H1 (cell line): Measurements from ENCODE around the gene FAT1. TPM values are rescaled to one million over a fixed set of nuclear protein-coding genes. Genes with fewer than 3 reads are reported as not detected.

Source experiments
- CTCF ChIA-PET: fragments of 300-600 bp; sonication (Branson Sonifier 250); formaldehyde crosslinking; loops from one replicate; lab custom pipeline; 2021; ENCODE audit not compliant: partially characterized antibody; lab: Charles Lee
- POLR2A ChIA-PET: fragments of 300-600 bp; sonication (Branson Sonifier 250); formaldehyde crosslinking; loops from one replicate; lab custom pipeline; 2021; ENCODE audit warnings: inconsistent platforms; ENCODE audit not compliant: partially characterized antibody; lab: Charles Lee
- DNase-seq, 2 experiments: peaks; one replicate each; pipeline versions ENCODE4 v3.0.0 to v3.0.0-alpha.2; 2010 to 2022; ENCODE audit warnings: low spot score in 2 of 2, low read depth in 1 of 2, mixed read lengths in 1 of 2
- FAIRE-seq: peaks from 2 replicates; lab custom pipeline; 2011; peaks lifted over from hg19 to GRCh38; lab: Jason Lieb, UNC
- H2AFZ ChIP-seq: 2 replicates; pipeline ENCODE4 v1.8.1; 2012; ENCODE audit warnings: low read length, inconsistent platforms
- H2AK5ac ChIP-seq: 2 replicates; pipeline ENCODE4 v1.6.1; 2013; ENCODE audit warnings: low read depth, low read length
- H2BK120ac ChIP-seq: replicated peaks from 2 replicates; pipeline ENCODE3; 2013; ENCODE audit warnings: low read depth, low read length, inconsistent platforms
- H2BK12ac ChIP-seq: 2 replicates; pipeline ENCODE4 v1.6.1; 2013; ENCODE audit warnings: low read depth, low read length
- H2BK15ac ChIP-seq: 2 replicates; pipeline ENCODE4 v1.6.1; 2013; ENCODE audit warnings: low read length
- H2BK20ac ChIP-seq: 2 replicates; pipeline ENCODE4 v1.6.1; 2013; ENCODE audit warnings: low read length
- H2BK5ac ChIP-seq: 2 replicates; pipeline ENCODE4 v1.6.1; 2013; ENCODE audit warnings: low read depth, low read length
- H3K14ac ChIP-seq: 2 replicates; pipeline ENCODE4 v1.6.1; 2013; ENCODE audit warnings: inconsistent platforms; ENCODE audit not compliant: insufficient read length
- H3K18ac ChIP-seq: 2 replicates; pipeline ENCODE4 v1.6.1; 2013; ENCODE audit warnings: low read length; ENCODE audit errors: extremely low read depth
- H3K23ac ChIP-seq: 2 replicates; pipeline ENCODE4 v1.6.1; 2013; ENCODE audit warnings: inconsistent platforms; ENCODE audit not compliant: insufficient read length
- H3K23me2 ChIP-seq: 2 replicates; pipeline ENCODE4 v1.6.1; 2013; ENCODE audit warnings: low read depth, low read length
- H3K27ac ChIP-seq: 2 replicates; pipeline ENCODE4 v1.6.1; 2011; ENCODE audit warnings: low read depth, low read length, inconsistent platforms
- H3K27me3 ChIP-seq, 4 experiments: replicated peaks in 1 of 4; 1 replicate in 1 of 4; 2 replicates in 3 of 4; pipeline versions ENCODE4 v1.6.1 to v1.8.1; 2011 to 2013; ENCODE audit warnings: low read length in 3 of 4, mild to moderate bottlenecking in 3 of 4, inconsistent platforms in 2 of 4, mixed read lengths in 2 of 4, moderate library complexity in 1 of 4; ENCODE audit not compliant: control insufficient read depth in 3 of 4, insufficient read depth in 3 of 4; ENCODE audit errors: extremely low read depth in 1 of 4
- H3K36me3 ChIP-seq, 4 experiments: 2 replicates each; pipeline versions ENCODE4 v1.6.1 to v1.8.1; 2011 to 2013; ENCODE audit warnings: mild to moderate bottlenecking in 4 of 4, low read length in 3 of 4, moderate library complexity in 2 of 4, control low read depth in 1 of 4, inconsistent platforms in 1 of 4; ENCODE audit not compliant: insufficient read depth in 4 of 4, control insufficient read depth in 2 of 4
- H3K4ac ChIP-seq: replicated peaks from 2 replicates; pipeline ENCODE3; 2013; ENCODE audit warnings: low read length, low read depth, mixed read lengths, inconsistent platforms; ENCODE audit not compliant: insufficient read length
- H3K4me1 ChIP-seq, 4 experiments: replicated peaks in 1 of 4; 1 replicate in 1 of 4; 2 replicates in 3 of 4; pipeline versions ENCODE4 v1.6.1 to v1.8.1; 2011 to 2013; ENCODE audit warnings: low read length in 3 of 4, inconsistent platforms in 2 of 4, mixed read lengths in 1 of 4; ENCODE audit not compliant: insufficient read depth in 4 of 4, control insufficient read depth in 3 of 4
- H3K4me2 ChIP-seq, 2 experiments: 2 replicates each; pipeline versions ENCODE4 v1.6.1 to v1.8.1; 2011 to 2013; ENCODE audit warnings: low read depth in 2 of 2, low read length in 2 of 2, control low read depth in 1 of 2, inconsistent platforms in 1 of 2, mild to moderate bottlenecking in 1 of 2; ENCODE audit not compliant: insufficient read depth in 1 of 2
- H3K4me3 ChIP-seq, 4 experiments: fragments of 200-600, 300-600 bp in 1 of 4; sonication (generic), shearing (Covaris generic), sonication (Bioruptor Twin) in 1 of 4; 2 replicates each; pipeline versions ENCODE4 v1.5.1 to v1.8.1; 2011 to 2016; ENCODE audit warnings: low read length in 4 of 4, low read depth in 3 of 4, control low read depth in 2 of 4, inconsistent platforms in 2 of 4, mild to moderate bottlenecking in 2 of 4, mixed read lengths in 1 of 4, moderate library complexity in 1 of 4; ENCODE audit not compliant: insufficient read depth in 2 of 4; ENCODE audit errors: extremely low read depth in 1 of 4
- H3K56ac ChIP-seq: replicated peaks from 2 replicates; pipeline ENCODE3; 2013; ENCODE audit warnings: low read depth, mild to moderate bottlenecking, mixed read lengths, low read length, inconsistent platforms; ENCODE audit not compliant: insufficient read length
- H3K79me1 ChIP-seq: 2 replicates; pipeline ENCODE4 v1.6.1; 2013; ENCODE audit warnings: low read depth, low read length, control low read depth
- H3K79me2 ChIP-seq, 2 experiments: 2 replicates each; pipeline versions ENCODE4 v1.6.1 to v1.8.1; 2012 to 2013; ENCODE audit warnings: low read length in 2 of 2, mild to moderate bottlenecking in 2 of 2, inconsistent platforms in 1 of 2; ENCODE audit not compliant: insufficient read depth in 2 of 2, control insufficient read depth in 1 of 2
- H3K9ac ChIP-seq, 4 experiments: replicated peaks in 1 of 4; 1 replicate in 1 of 4; 2 replicates in 3 of 4; pipeline versions ENCODE4 v1.6.1 to v1.8.1; 2011 to 2013; ENCODE audit warnings: low read depth in 3 of 4, low read length in 3 of 4, control low read depth in 2 of 4, mild to moderate bottlenecking in 2 of 4, moderate library complexity in 2 of 4, inconsistent platforms in 1 of 4; ENCODE audit errors: extremely low read depth in 1 of 4
- H3K9me3 ChIP-seq, 2 experiments: 2 replicates each; pipeline versions ENCODE4 v1.6.1 to v1.8.1; 2012 to 2013; ENCODE audit warnings: mild to moderate bottlenecking in 2 of 2, moderate library complexity in 2 of 2, control low read depth in 1 of 2, inconsistent platforms in 1 of 2, low read depth in 1 of 2, low read length in 1 of 2, mixed read lengths in 1 of 2; ENCODE audit not compliant: insufficient read depth in 2 of 2
- H4K20me1 ChIP-seq, 2 experiments: replicated peaks in 1 of 2; 2 replicates each; pipeline versions ENCODE3 to v1.8.1; 2011 to 2013; ENCODE audit warnings: inconsistent platforms in 2 of 2, low read length in 2 of 2, mild to moderate bottlenecking in 1 of 2; ENCODE audit not compliant: insufficient read depth in 2 of 2, control insufficient read depth in 1 of 2
- H4K5ac ChIP-seq: 2 replicates; pipeline ENCODE4 v1.6.1; 2013; ENCODE audit warnings: low read length, low read depth, mixed read lengths, inconsistent platforms; ENCODE audit not compliant: insufficient read length
- H4K8ac ChIP-seq: 2 replicates; pipeline ENCODE4 v1.8.0; 2013; ENCODE audit warnings: mild to moderate bottlenecking, moderate library complexity, low read length, inconsistent platforms; ENCODE audit not compliant: insufficient read depth; ENCODE audit errors: extremely low read depth
- H4K91ac ChIP-seq: replicated peaks from 2 replicates; pipeline ENCODE3; 2013; ENCODE audit warnings: low read length, mixed read lengths, inconsistent platforms; ENCODE audit not compliant: insufficient read length
- TEAD4 ChIP-seq: IDR thresholded peaks from 2 replicates; pipeline ENCODE4 v1.6.1; 2012; ENCODE audit warnings: low read depth, low read length, inconsistent platforms, mixed read lengths
- WGBS, 2 experiments: shearing (Covaris generic) in 1 of 2; methylation state at CpG; one replicate each; pipeline versions ENCODE4 v1.1.6 to v1.1.7; 2013 to 2015; ENCODE audit warnings: low lambda C conversion rate in 2 of 2, mixed read lengths in 2 of 2, inconsistent platforms in 1 of 2, low coverage in 1 of 2, missing lambda C conversion rate in 1 of 2; ENCODE audit not compliant: insufficient replicate concordance in 2 of 2, insufficient coverage in 1 of 2, insufficient read length in 1 of 2; ENCODE audit errors: extremely low coverage in 1 of 2, missing lambda C conversion rate in 1 of 2; 5-methylcytosine and 5-hydroxymethylcytosine counted together
- polyA plus RNA-seq, 7 experiments: library from polyadenylated mRNA; depleted of rRNA in 3 of 7; stranded (reverse) in 5 of 7; unstranded in 2 of 7; fragments of >200 nt in 5 of 7; fragments of 200-250 nt in 2 of 7; gene quantifications; 1 replicate in 5 of 7; 2 replicates in 1 of 7; 4 replicates in 1 of 7; pipeline versions ENCODE4 v1.2.1 to v1.2.3, GENCODE V29; 2011 to 2013; ENCODE audit warnings: missing spikeins in 2 of 7, mixed read lengths in 2 of 7
- total RNA-seq: library from RNA; stranded (reverse); fragmentation: NEBNext Ultra II Directional; extraction: Animal tissue kit (Norgen Biotek cat#: 25700); gene quantifications from 2 replicates; pipeline ENCODE4 v1.2.1, GENCODE V29; 2021
- TF ChIP-seq, protein P1 (sequence below): IDR thresholded peaks from 2 replicates; pipeline ENCODE4 v1.6.1; 2012; ENCODE audit warnings: low read length, inconsistent platforms

The FAT1 gene
- total and polyA plus RNA-seq, 2 of the 8 experiments (the other 6 are each of a cell fraction or from before 2014, with no cell fraction given), result 94.4 to 137 TPM

DNA sequence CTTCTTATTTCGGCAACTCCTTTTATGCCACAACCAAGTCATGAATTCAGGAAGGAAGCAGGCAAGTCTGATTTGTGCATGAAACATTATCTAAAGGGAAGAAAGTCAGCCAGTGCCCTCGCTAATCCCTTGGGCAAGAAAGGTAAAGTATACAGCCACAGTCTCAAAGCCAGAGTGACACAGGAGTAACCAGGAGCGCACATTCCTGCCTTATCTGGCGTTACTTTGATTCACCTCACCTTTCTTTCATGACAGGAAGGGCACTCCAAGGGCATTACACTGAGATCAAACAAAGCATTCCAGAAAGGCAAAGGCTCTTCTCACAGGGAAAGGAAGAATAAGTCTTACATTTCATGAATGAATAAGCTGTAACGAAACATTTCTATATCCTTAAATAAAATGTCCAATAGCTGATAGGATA, 38.8 kb downstream of the FAT1 start:
- peaks cover 3 to 86% of the 10 kb centered on the region in 2 experiments; a peak in 3 of 4 replicates for H3K79me2 ChIP-seq
- H3K4me2 ChIP-seq, result peak overlapping the region; percentile 37 to 64
- no peak overlapping the region for H2AFZ ChIP-seq
- H2BK120ac ChIP-seq, result no peak overlapping the region
- H3K27me3 ChIP-seq, result no peaks in the 10 kb centered on the region
- no peak overlapping the region for H3K4me3 ChIP-seq
- no peak overlapping the region for H2BK15ac ChIP-seq
- TF ChIP-seq, protein P1, sequence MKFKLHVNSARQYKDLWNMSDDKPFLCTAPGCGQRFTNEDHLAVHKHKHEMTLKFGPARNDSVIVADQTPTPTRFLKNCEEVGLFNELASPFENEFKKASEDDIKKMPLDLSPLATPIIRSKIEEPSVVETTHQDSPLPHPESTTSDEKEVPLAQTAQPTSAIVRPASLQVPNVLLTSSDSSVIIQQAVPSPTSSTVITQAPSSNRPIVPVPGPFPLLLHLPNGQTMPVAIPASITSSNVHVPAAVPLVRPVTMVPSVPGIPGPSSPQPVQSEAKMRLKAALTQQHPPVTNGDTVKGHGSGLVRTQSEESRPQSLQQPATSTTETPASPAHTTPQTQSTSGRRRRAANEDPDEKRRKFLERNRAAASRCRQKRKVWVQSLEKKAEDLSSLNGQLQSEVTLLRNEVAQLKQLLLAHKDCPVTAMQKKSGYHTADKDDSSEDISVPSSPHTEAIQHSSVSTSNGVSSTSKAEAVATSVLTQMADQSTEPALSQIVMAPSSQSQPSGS, result no peak
- peak; percentile 76 for TF ChIP-seq TEAD4
- H3K56ac ChIP-seq, result no peak overlapping the region
- peak; percentile 63 for FAIRE-seq
- no peak overlapping the region for H2BK20ac ChIP-seq
- 73% methylated on average over 5 of the region's 5 CpGs; no CpG with 5 or more reads in 1 of the 2 experiments for WGBS, 2 experiments
- H3K18ac ChIP-seq, result no peak overlapping the region
- H4K5ac ChIP-seq, result no peak overlapping the region
- ChIA-PET CTCF (interaction anchor here (1.1 to 1.3 kb wide), 2 partner anchors 10 to 35 kb away, joined by 4 read pairs; no protein-coding TSS in a partner anchor), POLR2A (no interaction called here)
- H3K4me1 ChIP-seq, result peaks cover 2 to 45% (median 32%) of the 10 kb centered on the region in 4 experiments
- H3K4ac ChIP-seq, result no peak overlapping the region
- peak overlapping the region in 1 of 4 experiments; percentile 18; a peak in 1 of 7 replicates for H3K9ac ChIP-seq
- H2AK5ac ChIP-seq, result no peak overlapping the region
- H4K8ac ChIP-seq, result no peak overlapping the region
- no peak for DNase-seq
- H3K27ac ChIP-seq, result no peak overlapping the region
- H3K79me1 ChIP-seq, result peaks cover 7% of the 10 kb centered on the region; the same call in 1 of the 2 replicates
- H3K36me3 ChIP-seq, result peaks cover 0 to 10% (median 0%) of the 10 kb centered on the region in 4 experiments; a peak in 1 of 8 replicates
- no peaks in the 10 kb centered on the region for H4K20me1 ChIP-seq
- no peak overlapping the region for H3K14ac ChIP-seq
- no peak overlapping the region for H2BK12ac ChIP-seq
- H3K23me2 ChIP-seq, result no peaks in the 10 kb centered on the region
- no peak overlapping the region for H4K91ac ChIP-seq
- H3K23ac ChIP-seq, result no peak overlapping the region
- H3K9me3 ChIP-seq, result no peaks in the 10 kb centered on the region
- H2BK5ac ChIP-seq, result no peak overlapping the region
